ENCODE data around the gene ZPBP2. TPM values are rescaled to one million over a fixed set of nuclear protein-coding genes. Genes with fewer than 3 reads are reported as not detected.

ZPBP2 gene
- total and polyA plus RNA-seq, 11 donors, result not detected

- TF ChIP-seq CTCF (IDR thresholded peaks at IDR 0.05), result no peak
- no peak for TF ChIP-seq POLR2A (IDR thresholded peaks at IDR 0.05)
- intact Hi-C loops (cut with DNase I), result no loop called here
- 90 to 96% (median 93%) methylated on average over 4 of the region's 4 CpGs for WGBS, 4 donors
- DNase-seq (no peak), ATAC-seq (no peak)
- H3K36me3 ChIP-seq, result peaks cover 0 to 20% (median 3%) of the 10 kb centered on the region in 9 donors
- no peak overlapping the region for H3K4me3 ChIP-seq
- H3K27me3 ChIP-seq, result no peaks in the 10 kb centered on the region
- peaks cover 0 to 6% (median 0%) of the 10 kb centered on the region in 12 donors for H3K4me1 ChIP-seq
- H3K27ac ChIP-seq, result no peak overlapping the region
- H3K9me3 ChIP-seq, result no peaks in the 10 kb centered on the region
These were observed 35.3 kb downstream of the ZPBP2 start for GRCh38 chr17:39903158-39903884.

GRCh38 chr17:39904990-39905288 is 36.9 kb downstream of the ZPBP2 start:
- Histone ChIP-seq H3K4me3 (no peak overlapping the region), H3K27me3 (no peaks in the 10 kb centered on the region), H3K9me3 (no peaks in the 10 kb centered on the region), H3K27ac (no peak overlapping the region), H3K4me1 (peaks cover 0 to 6% (median 0%) of the 10 kb centered on the region in 12 donors), H3K36me3 (peaks cover 0 to 33% (median 10%) of the 10 kb centered on the region in 9 donors)
- 87 to 93% (median 88%) methylated on average over 3 of the region's 3 CpGs for WGBS, 4 donors
- TF ChIP-seq POLR2A (IDR thresholded peaks at IDR 0.05), result no peak
- intact Hi-C loops (cut with DNase I), result no loop called here
- ATAC-seq (no peak), DNase-seq (no peak)

- WGBS, 4 donors, result 89 to 95% (median 91%) methylated on average over 6 of the region's 6 CpGs
- H3K36me3 ChIP-seq, result peaks cover 0 to 55% (median 18%) of the 10 kb centered on the region in 9 donors
- no peak for TF ChIP-seq POLR2A (IDR thresholded peaks at IDR 0.05)
- no peak for TF ChIP-seq CTCF (IDR thresholded peaks at IDR 0.05)
- H3K4me3 ChIP-seq, result no peak overlapping the region
- DNase-seq (no peak), ATAC-seq (no peak)
- H3K4me1 ChIP-seq, result peaks cover 0 to under 1% (median 0%) of the 10 kb centered on the region in 12 donors
- intact Hi-C loops (cut with DNase I), result no loop called here
- no peak overlapping the region for H3K27ac ChIP-seq
- no peaks in the 10 kb centered on the region for H3K9me3 ChIP-seq
- H3K27me3 ChIP-seq, result no peaks in the 10 kb centered on the region
These were observed 40.9 kb downstream of the ZPBP2 start for GRCh38 chr17:39908789-39909352.

GRCh38 chr17:39913989-39914388 is 46.0 kb downstream of the ZPBP2 start:
- WGBS, 4 donors, result 88 to 93% (median 91%) methylated on average over 3 of the region's 3 CpGs

More at GRCh38 chr17:39913989-39914388, 46.0 kb downstream of the ZPBP2 start:
- Histone ChIP-seq H3K36me3 (peaks cover 0 to 49% (median 22%) of the 10 kb centered on the region in 9 donors), H3K4me1 (peaks cover 0 to 7% (median 0%) of the 10 kb centered on the region in 12 donors), H3K4me3 (no peak overlapping the region), H3K27ac (no peak overlapping the region), H3K27me3 (no peaks in the 10 kb centered on the region), H3K9me3 (no peaks in the 10 kb centered on the region)
- intact Hi-C loops (cut with DNase I), result no loop called here
- no peak for DNase-seq
- TF ChIP-seq POLR2A (IDR thresholded peaks at IDR 0.05) (no peak), CTCF (IDR thresholded peaks at IDR 0.05) (no peak)
- no peak for ATAC-seq

Measured in heart left ventricle (tissue), 16 donors.